Esophagus squamous epithelium (tissue), 4 donors: ENCODE measurements around the gene IQSEC1.

Experiments used
- POLR2A ChIP-seq, 4 donors: fragments of 450-650 bp; IDR thresholded peaks; one replicate each; pipeline ENCODE4 v1.6.1; 2017; ENCODE audit warnings: antibody characterized with exemption in 4 of 4, mild to moderate bottlenecking in 4 of 4, moderate library complexity in 3 of 4
- TF ChIP-seq, protein P1 (sequence below), 6 experiments: fragments of 450-650 bp in 4 of 6; fragments of 200-600 bp in 2 of 6; sonication (generic) in 2 of 6; IDR thresholded peaks; one replicate each; pipeline ENCODE4 v1.5.1; 2016 to 2019; ENCODE audit warnings: antibody characterized with exemption in 6 of 6, mild to moderate bottlenecking in 4 of 6, moderate library complexity in 4 of 6

- TF ChIP-seq, protein P1, sequence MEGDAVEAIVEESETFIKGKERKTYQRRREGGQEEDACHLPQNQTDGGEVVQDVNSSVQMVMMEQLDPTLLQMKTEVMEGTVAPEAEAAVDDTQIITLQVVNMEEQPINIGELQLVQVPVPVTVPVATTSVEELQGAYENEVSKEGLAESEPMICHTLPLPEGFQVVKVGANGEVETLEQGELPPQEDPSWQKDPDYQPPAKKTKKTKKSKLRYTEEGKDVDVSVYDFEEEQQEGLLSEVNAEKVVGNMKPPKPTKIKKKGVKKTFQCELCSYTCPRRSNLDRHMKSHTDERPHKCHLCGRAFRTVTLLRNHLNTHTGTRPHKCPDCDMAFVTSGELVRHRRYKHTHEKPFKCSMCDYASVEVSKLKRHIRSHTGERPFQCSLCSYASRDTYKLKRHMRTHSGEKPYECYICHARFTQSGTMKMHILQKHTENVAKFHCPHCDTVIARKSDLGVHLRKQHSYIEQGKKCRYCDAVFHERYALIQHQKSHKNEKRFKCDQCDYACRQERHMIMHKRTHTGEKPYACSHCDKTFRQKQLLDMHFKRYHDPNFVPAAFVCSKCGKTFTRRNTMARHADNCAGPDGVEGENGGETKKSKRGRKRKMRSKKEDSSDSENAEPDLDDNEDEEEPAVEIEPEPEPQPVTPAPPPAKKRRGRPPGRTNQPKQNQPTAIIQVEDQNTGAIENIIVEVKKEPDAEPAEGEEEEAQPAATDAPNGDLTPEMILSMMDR (IDR thresholded peaks at IDR 0.05) = no peak
- TF ChIP-seq POLR2A (IDR thresholded peaks at IDR 0.05) = no peak
Observed at GRCh38 chr3:12988728-12989454, 84.3 kb downstream of the IQSEC1 start.
